NCI-H2081 (cell line): ENCODE measurements around the gene ACOX3.
A peak's percentile ranks its signal among the peaks of the same experiment; 100 is the strongest.

Experiments used
- DNase-seq, 2 experiments: peaks; one replicate each; lab custom pipeline; 2025; lab: John Stamatoyannopoulos, UW

Gene ACOX3

GRCh38 chr4:8467016-8467415 lies 26.5 kb upstream of the ACOX3 start:
- DNase-seq: no peak

- no peak for DNase-seq
Measured at GRCh38 chr4:8465615-8466611, 25.4 kb upstream of the ACOX3 start.

DNA sequence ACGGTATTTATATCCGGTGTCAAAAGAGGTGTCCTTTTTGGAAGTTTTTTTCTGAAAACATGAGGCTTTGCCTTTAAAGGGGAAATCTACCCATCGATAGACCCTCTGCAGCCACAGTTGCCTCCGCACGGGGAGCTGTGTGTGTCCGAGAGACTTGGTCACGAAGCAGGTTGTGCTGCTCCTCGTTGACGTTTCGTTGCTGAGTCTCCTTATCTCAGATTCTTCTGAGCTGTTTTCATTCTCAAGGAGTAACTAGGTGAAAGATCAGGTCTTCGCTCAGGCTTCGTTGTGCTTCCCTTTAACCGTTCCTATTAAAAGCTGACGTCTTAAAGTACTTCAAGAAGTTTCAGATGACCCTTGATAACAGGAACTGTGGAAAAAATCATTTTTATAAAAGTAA lies 23.9 kb upstream of the ACOX3 start:
- no peak for DNase-seq

DNA sequence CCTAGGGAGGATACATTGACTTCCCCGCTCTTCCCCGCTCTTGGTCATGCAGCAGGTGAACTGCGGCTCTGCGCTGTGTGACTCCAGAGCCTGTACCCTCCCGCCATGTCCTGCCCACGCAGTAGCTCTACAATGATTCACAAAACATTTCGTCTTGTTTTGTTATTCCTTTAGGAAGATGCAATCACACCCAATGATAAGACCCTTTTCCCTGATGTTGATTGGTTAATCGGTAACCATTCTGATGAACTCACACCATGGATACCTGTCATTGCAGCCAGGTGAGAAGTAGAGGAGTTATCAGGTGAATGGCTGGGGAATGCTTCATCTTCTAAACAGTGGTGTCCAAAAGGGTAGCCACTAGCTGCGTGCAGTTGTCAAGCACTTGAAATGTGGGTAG lies 23.3 kb upstream of the ACOX3 start:
- no peak for DNase-seq

DNA sequence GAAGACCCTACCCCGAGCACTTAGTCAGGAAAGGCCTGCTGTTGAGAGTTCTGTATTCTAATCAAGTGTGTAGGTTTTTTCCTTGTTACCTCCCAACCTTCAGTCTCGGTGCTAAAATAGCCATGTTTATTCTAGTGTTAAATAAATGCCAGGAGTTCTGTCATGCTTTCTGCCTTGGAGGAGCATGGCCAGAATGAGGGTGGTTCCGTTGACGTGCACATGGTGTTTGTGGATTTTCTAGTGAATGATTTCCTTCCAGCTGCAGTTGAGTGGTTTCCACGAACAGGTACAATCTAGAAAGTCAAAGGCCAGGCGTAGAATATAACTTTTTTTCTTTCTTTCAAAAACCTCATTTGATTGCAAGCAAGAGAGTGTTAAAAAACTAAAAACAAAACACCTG lies 21.1 kb upstream of the ACOX3 start:
- DNase-seq: no peak

DNA sequence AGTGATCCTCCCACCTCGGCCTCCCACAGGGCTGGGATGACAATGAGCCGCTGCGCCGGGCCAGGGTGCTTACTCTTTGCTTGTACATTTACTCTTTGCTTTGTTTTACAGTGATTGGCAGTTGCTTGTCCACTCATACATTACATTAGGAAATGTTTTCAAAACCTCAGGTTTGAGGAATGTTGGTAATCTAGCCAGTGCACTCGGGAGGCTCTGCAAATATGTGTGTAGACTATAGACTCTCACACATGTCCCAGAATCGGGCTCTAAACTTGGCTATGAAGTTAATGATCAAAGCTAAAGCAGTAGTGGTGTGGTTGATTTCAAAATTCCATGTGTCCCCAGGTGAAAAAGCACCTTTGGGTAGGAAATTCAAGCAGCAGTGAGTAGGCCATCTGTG lies 20.6 kb upstream of the ACOX3 start:
- no peak for DNase-seq

DNA sequence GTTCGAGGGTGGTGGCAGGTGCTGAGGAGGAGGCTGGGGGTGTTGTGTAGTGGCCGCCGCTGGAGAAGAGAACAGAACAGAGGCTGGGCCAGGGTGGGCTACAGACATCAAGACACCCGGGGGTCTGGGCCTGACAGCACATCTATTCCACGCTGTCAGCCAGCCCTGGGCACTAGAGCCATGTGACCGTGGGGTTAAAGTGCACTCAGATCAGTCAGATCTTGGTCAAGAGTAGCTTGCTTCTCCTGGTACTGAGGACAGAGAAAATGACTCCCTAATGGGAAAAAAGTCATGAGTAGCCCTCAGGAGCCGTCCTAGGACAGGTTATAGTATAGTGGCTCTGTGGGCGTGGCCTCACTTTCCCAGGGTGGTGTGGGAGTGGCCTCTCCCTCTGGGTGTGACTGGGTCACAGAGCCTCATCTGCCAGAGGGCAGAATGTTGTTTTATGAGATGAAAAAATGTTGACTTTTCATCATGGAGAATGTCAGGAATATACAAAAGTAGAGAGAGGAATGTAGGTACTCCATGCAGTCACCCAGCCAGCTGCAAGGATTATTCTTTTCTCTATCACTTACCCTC lies 19.4 kb upstream of the ACOX3 start:
- no peak for DNase-seq

- no peak for DNase-seq
Measured at GRCh38 chr4:8457646-8458252, 17.2 kb upstream of the ACOX3 start.

DNA sequence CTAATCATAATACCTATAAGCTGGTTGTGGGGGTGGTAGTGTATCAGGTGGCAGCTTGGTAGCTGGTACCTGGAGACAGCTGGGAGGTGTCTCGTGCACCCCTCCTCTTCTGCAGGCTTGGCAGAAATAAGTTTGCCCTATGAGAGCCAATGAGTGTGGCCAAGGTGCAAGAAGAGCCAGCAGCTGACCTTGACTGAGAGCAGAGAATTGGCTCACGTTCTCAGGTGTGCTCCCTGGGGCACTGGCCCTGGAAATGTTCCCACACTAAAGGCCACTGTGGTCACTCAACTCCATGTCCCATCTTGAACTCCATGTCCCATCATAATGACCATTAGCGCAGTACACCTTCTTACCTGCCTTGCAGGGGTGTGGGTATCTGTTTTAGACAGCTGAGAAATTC lies 13.4 kb upstream of the ACOX3 start:
- no peak for DNase-seq

DNA sequence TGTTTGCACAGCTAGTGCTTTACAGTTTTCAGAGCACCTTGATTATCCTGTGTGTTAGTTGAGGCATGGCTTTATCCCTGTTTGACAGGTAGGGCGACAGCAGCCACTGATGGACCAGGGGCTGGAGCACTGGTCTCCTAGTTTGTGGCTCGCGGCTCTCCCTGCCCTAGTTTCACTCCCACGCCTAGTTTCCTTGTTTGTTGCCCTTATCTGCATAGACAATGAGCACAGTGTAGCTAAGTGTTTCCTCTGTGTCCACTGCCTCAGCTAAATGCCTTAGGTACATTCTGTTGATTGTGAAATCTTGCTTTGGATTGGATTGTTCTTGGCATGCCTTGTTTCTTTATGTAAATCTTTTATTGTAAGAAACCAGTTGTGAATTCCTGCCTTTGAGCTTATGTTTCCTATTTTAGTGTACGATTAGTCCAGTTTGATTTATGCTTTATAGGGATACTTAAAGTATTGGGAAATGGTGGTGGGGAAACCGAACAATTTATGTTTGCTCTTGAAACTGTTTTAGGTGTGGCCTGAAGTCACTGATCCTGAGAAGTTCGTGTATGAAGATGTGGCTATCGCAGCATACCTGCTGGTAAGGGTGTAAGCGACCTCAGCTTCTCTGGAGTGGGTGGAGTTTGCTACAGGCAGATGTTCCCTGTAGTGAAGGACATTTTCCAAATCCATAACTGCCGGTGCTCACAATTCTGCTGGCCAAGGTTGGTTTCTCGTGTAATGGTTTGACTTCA lies 11.1 kb upstream of the ACOX3 start:
- DNase-seq: no peak

- DNase-seq: no peak
Measured at GRCh38 chr4:8446122-8446521, 5.6 kb upstream of the ACOX3 start.

DNA sequence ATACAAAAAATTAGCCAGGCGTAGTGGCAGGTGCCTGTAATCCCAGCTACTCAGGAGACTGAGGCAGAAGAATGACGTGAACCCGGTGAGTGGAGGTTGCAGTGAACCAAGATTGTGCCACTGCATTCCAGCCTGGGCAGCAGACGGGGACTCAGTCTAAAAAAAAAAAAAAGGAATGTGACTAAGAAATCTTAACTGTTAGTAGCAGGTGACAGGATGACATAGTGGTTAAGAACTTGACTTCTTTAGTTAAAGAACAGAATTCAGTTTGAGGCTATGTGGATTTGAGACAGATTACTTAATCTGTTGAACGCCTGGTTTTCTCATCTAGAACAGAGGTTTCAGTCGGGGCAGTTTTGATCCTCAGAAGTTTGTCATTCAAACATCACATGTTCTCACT lies 3.3 kb upstream of the ACOX3 start:
- no peak for DNase-seq

- no peak for DNase-seq
Measured at GRCh38 chr4:8442596-8443358, 2.3 kb upstream of the ACOX3 start.

DNA sequence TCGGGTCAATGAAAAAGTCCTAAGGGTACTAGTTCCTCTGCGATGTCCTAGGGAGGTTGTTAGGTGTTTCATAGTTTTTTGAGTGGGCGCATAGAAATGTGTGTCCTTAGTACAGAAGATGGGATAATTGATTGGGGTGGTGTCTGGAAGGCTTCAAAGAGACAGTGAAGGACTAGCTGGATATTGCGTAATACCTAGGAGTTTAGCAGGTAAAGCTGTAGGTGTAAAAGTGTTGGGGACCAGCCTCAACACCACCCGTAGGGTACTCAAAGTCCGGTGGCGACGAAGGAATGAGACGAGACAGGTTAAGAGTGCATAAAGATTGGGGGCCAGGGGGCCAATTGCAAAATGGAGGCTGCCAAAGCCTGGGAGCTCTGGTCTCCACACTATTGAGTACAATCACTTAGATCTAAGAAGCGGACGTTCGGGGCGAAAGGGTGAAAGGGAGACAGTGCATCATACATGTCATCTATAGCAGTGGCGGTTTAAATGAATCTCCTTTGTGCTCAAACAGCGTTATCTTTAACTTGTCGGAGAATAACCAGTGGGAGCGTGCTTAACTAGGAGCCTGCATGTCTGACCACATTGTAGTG lies 1.1 kb upstream of the ACOX3 start:
- DNase-seq: no peak

DNA sequence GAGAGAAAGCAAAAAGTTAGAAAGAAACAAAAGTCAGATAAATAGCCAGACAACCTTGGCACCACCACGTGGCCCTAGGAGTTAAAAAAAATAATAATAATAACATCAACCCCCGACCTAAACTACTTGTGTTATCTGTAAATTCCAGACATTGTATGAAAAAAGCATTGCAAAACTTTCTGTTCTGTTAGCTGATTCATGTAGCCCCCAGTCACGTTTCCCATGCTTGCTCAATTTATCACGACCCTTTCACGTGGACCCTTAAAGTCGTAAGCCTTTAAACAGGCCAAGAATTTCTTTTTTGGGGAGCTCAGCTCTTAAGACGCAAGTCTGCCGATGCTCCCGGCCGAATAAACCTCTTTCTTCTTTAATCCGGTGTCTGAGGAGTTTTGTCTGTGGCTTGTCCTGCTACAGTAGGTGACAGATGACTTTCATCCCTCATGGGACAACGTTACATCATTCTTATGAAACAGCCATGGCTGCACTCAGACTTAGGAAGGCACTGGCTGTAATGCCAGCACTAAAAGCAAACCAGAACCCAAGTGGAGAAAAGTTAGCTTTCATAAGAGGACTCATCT lies 520 bp downstream of the ACOX3 start:
- DNase-seq: peak in 1 of 2 experiments; percentile 44

- no peak for DNase-seq
Measured at GRCh38 chr4:8439168-8439567, 1.4 kb downstream of the ACOX3 start.

GRCh38 chr4:8438743-8439142 lies 1.8 kb downstream of the ACOX3 start:
- no peak for DNase-seq

DNA sequence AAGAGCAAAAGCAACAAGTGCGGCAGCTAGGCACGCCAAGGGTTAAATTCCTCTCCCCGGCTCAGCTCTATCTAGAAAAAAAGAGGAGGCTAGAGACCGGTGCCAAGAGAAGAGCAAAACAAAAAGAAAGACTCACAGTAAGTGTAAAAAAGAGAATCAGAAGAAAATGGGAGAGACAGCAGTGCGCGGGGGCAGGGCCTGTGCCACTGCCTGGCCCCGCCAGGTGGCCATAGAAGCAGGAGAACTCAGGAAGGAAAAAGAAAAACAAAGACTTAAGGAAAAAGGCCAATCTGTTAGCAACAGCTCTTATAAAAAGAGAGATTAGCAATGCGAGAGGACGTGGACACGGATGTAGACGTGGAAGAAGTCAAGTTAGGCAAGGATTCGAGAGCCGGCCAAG lies 3.2 kb downstream of the ACOX3 start:
- no peak for DNase-seq

DNA sequence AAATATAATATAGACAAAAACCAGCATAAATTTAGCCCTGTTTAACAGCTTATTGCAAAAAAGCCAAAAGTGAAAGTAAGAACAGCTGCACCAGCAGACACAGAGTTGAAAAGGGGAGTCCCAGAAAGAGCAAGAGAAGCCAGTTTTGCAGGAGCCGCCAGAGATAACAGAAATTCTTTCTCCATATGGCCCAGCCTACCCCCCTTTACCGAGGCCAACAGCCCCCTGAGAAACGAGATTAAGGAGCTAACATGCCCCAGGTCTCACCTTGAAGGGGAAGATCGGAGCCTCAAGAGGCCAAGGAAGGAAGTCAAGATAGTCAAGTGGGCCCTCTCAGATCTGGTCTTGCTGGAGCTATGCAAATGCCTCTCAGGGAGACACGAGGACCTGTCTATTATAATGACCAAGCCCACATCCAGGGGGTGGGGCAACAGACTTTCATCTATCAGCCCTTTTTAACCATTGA lies 4.8 kb downstream of the ACOX3 start:
- DNase-seq: no peak

DNA sequence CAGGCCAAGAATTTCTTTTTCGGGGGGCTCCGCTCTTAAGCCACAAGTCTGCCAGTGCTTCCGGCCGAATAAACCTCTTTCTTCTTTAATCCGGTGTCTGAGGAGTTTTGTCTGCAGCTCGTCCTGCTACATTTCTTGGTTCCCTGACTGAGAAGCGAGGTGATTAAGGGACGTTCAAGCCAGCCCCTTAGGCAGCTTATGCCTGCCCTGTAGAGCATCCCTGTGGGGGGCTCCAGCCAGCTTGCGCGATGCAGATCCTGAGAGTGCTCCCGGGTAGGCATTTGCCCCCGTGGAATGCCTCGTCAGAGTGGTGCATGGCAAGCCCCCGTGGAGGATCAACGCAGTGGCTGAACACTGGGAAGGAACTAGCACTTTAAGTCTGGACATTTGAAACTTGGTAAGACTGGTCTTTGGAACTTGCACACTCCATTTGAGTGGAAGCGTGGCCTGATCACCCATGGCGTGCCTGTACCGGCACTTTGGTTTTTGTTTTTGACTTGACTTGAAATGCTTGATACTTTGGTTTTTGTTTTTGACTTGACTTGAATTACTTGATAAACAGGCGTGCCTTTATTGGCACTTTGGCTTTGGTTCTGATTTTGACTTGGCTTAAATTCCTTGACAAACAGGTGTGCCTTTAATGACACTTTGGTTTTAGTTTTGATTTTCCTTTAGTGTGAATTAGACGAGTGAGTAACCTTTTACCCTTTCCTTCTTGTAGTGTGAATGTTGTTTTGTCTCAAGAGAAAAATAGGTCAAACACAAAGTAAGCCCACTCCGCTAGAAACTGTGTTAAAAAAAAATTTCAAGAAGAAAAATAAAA lies 6.1 kb downstream of the ACOX3 start:
- DNase-seq: no peak
